Activated CD8-positive, alpha-beta memory T cell treated with anti-CD3 and anti-CD28 coated beads for 1 hour (primary cell): ENCODE data around the gene BTBD16.
A peak's percentile ranks its signal among the peaks of the same experiment; 100 is the strongest.

Experiments
- DNase-seq, 2 donors: peaks; one replicate each; pipeline ENCODE4 v3.0.0-alpha.2; 2020; ENCODE audit warnings: low read depth in 1 of 2; ENCODE audit errors: extremely low read depth in 1 of 2

BTBD16 gene

GRCh38 chr10:122293156-122293960 lies 22.3 kb downstream of the BTBD16 start:
- DNase-seq = no peak

DNA sequence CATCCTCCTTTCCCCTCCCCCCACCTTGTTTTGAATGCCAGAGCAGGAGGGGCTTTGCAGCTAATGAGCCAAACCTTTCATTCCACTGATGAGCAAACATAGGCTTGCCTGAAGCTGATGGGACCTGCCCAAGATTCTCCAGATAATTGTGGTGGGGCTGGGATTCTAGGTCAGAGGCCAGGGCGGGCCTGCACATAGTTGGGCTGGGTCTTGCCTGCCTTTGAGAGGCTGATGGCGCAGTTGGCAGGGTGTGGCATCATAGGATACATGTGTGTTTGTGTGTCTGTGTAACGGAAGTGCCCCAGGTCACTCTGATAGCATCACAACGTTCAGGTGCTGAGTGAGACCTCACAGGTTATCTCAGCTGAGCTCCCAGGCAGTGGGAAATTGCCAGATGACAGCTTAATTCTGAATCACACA lies 22.9 kb downstream of the BTBD16 start:
- no peak for DNase-seq

DNA sequence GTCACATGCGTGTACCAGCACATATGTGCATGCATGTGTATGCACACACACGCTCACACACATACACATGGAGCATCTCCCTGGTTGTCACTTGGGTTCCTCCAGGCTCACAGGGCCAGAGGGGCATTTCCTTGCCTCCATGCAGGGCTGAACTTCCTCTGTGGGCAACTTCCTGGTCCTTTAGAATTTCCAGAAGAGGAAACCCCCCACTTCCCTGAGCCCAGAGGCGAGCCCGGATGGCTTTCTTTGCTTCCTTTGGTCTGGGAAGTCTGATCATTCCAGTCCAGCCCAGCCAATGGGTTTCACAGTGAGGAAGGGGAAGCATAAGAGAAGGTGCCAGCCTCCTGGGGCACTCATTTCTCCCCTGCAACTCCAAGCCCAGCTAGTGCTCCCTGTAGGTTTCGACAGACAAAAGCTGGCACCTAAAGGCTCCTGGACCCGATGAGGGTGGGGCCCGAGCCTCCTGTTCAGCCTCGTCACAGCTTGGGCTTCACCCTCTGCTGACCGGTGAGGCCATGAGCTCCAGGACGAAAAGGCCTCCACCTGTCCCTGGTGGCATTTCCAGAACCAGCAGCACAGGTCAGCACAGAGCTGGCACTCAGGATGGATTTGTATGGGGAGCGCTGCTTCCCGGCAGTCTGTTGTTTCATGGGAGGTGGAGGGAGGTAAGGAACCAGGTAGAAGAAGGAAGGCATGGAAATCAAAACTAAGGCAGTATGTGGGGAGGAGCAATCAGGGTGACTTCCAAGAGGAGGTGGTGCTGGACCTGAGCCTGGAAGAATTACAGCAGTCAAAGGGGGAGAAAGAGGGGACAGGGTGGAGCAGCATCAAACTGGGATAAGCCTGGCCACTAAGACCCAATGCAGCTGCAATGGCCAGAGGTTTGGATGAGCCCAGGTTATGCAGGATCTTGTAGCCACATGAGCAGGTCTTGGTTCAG lies 23.7 kb downstream of the BTBD16 start:
- DNase-seq = no peak

DNA sequence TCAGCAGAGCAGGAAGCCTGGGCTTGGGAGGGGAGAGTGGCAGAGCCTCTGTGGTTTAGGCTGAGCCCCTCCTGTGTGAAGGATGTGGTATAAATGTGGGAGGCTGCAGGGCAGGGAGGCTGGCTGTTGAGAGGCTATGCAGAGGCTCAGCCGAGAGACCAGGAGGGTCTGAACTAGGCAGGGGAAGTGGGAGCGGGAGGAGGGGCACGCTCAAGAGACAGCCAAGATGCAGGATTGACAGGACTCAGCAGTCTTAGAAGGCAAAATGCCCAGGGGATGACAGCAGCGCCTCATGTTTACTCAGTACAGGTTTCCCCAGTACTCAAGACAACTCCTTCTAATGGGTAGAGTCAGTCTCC lies 24.3 kb downstream of the BTBD16 start:
- no peak for DNase-seq

- DNase-seq = no peak
These were observed 25.4 kb downstream of the BTBD16 start for GRCh38 chr10:122296363-122297120.

DNA sequence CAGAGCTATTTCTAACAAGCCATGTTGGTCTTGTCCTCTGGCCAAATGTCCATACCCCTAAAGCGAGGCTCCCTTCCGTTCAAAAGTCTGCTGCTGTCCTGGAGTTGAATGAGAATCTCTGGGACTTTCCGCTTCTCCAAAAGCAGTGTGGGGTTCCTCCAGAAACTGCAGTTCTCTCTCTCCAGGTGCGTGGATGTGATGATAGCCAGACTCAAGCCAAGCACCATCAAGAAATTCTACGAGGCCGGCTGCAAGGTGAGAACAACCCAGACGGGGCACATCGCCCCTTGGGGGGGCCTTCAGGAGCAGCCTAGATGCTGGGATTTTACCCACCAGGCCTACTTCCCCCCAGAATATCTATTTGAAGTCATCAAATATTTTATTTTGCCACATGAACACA lies 26.5 kb downstream of the BTBD16 start:
- no peak for DNase-seq

- DNase-seq = no peak
These were observed 27.1 kb downstream of the BTBD16 start for GRCh38 chr10:122298206-122298597.

GRCh38 chr10:122298598-122299301 lies 27.7 kb downstream of the BTBD16 start:
- DNase-seq = peak; percentile 17 to 39

GRCh38 chr10:122299423-122300075 lies 28.5 kb downstream of the BTBD16 start:
- no peak for DNase-seq

DNA sequence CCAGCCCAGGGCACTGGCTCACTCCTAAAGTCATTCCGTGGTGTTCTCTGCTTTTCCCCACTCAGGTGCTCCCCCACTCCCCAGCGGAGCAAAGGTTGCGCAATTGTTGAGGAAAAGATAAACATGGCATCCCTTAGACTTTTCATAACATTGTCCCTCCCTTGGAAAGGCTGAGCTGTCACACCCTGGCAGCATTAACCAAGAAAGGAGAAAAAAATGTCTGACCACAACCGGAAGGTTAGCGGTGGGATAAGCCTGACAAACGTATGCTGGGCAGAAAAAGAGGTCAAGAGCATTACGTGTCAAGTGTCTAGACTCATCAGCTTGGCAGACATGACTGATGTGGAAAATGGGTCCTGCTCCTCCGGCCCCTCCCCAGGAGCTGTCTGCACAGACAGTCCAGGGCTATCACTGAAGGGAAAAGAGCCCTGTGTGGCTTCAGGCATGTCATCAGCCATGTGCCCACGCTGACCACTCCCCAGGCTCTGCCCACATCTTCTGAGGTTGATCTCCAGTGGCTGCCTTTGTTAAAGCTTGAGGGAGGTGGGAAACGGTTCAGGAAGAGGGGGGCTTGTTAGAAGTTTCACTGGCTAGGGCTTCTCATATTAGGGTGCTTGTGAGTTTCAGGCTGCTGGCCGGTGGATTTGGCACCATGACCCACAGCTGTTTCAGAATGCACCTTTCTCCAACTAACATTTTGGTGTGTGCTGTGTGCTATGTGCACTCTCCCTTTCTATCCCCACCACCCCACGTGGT lies 30.1 kb downstream of the BTBD16 start:
- no peak for DNase-seq

- DNase-seq = no peak
These were observed 30.7 kb downstream of the BTBD16 start for GRCh38 chr10:122301811-122302115.

DNA sequence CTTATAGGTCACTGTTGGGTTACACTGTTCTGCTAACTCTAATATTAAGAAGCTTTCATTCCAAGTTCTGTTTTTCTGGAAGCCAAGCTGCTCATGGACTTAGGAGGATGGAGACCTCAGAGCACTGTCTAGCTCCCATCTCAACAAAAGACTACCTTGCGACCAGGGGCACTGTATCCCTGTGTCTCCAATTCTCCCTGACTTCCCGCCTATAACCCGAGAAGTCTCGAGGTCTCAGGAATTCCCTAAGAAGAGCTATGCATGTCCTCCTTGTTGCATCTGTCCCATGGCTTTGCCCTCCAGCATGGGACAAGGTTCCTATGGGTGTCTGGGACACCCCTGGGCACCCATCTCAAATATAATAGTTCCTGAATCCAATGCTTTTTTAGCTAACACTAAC lies 31.2 kb downstream of the BTBD16 start:
- no peak for DNase-seq

DNA sequence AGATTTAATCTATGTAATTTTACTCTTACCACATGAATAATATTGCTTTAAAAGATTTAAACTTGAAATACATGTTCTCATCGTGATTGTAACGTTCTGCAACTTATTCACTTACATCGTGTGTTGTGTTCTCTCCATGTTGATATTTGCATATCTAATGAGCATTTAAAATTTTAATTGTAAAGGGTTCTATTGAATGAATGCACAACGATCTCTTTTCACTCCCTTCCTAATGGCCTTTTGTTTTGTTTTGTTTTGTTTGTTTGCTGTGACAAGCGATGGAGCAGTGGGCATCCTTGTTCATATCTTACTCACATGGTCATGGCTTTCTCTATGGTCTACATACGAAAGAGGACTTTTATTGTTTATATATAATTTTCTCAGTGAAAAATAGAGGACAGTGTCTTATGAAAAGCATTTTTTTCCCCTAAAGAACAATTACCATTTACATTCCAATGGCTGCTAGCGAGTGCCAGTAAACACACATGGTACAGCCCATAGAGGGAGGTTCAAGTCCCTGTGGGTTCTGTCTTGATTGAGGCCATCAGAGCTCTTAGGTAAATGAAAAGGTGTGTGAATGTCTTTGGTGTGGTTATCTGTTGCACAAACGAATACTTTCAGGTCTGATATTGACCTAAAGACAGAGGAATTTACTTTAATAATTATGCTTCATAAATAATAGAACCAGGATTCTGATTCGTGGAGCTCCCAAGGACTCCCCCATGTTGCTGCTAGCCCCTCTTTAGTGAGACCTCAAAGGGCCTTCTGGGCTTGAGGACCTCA lies 32.4 kb downstream of the BTBD16 start:
- no peak for DNase-seq

DNA sequence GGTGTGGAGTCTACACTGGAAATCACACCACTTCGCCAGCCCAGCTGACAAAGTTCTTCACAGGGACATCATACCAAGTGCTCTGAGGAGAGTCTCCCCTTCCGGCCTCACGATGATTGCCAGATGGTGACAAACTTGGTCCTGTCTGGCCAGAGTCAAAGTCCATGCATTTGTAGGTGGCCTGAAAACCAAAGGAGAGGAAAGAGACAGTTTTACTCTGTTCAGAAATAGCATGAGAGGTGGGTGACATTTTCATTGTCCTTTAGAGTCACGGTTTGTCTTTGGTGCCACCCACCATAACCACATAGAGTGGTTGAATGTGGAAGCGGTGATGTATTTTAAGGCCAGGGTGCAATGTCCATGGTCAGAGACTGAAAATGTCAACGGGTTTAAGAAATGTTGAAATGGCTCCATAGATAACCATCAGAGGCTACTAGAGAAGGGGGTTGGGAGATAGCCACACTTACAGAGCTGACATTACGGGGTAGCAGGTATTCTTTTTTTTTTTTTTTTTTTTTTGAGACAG lies 33.0 kb downstream of the BTBD16 start:
- DNase-seq = no peak

GRCh38 chr10:122306282-122306681 lies 35.2 kb downstream of the BTBD16 start:
- DNase-seq = no peak

DNA sequence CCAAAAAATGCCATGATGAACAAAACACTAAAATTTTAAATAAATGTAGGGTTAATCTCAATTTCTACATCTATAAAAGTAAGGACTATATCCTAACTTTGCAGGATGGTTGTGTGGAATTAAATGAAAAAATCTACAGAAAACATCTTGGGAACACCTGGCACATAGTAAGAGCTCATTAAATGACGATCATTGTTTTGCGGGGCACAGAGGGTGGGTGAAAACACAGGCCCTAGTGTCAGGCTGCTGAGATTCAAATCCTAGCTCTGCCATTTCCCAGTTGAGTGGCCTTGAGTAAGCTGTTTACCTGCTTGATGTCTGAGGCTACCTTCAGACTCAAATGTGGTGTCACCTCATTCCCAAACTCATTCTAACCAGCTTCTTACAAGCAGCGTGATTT lies 35.6 kb downstream of the BTBD16 start:
- no peak for DNase-seq

GRCh38 chr10:122307669-122308416 lies 36.7 kb downstream of the BTBD16 start:
- DNase-seq = no peak
